GM23338 (cell line): ENCODE measurements around the gene RIN3. TPM values are rescaled to one million over a fixed set of nuclear protein-coding genes. Genes with fewer than 3 reads are reported as not detected.

ENCODE experiments used
- ATAC-seq: fragments of 200-7000 bp; cut with Tn5 transposase; 3 replicates; pipeline ENCODE4 v1.9.1; 2020
- DNase-seq: peaks from one replicate; pipeline ENCODE4 v3.0.0-alpha.2; 2015; ENCODE audit warnings: low spot score
- H2AFZ ChIP-seq: fragments of 200-600 bp; sonication (generic); 2 replicates; pipeline ENCODE4 v1.8.0; 2016; ENCODE audit warnings: antibody characterized with exemption, mild to moderate bottlenecking, moderate library complexity
- H3F3A ChIP-seq: fragments of 200-600 bp; sonication (generic); replicated peaks from 2 replicates; pipeline ENCODE4 v1.8.0; 2017; ENCODE audit warnings: antibody characterized with exemption, mixed run types, low read depth
- H3K27ac ChIP-seq: fragments of 200-600 bp; sonication (generic); 2 replicates; pipeline ENCODE4 v1.6.1; 2016; ENCODE audit warnings: low read depth
- H3K27me3 ChIP-seq: fragments of 200-600 bp; sonication (generic); 2 replicates; pipeline ENCODE4 v1.8.0; 2016; ENCODE audit warnings: mild to moderate bottlenecking, mixed run types, moderate library complexity; ENCODE audit not compliant: insufficient read depth
- H3K36me3 ChIP-seq: fragments of 200-600 bp; sonication (generic); 2 replicates; pipeline ENCODE4 v1.8.0; 2016; ENCODE audit warnings: mild to moderate bottlenecking; ENCODE audit not compliant: insufficient read depth
- H3K4me1 ChIP-seq: fragments of 200-600 bp; sonication (generic); 2 replicates; pipeline ENCODE4 v1.8.0; 2016; ENCODE audit warnings: mild to moderate bottlenecking, moderate library complexity; ENCODE audit not compliant: insufficient read depth
- H3K4me2 ChIP-seq: fragments of 200-600 bp; sonication (generic); 2 replicates; pipeline ENCODE4 v1.7.1; 2017; ENCODE audit warnings: mixed run types
- H3K4me3 ChIP-seq: fragments of 200-600 bp; sonication (generic); 2 replicates; pipeline ENCODE4 v1.6.1; 2016; ENCODE audit warnings: mixed run types
- H3K79me2 ChIP-seq: fragments of 200-600 bp; sonication (generic); replicated peaks from 2 replicates; pipeline ENCODE4 v1.8.0; 2017; ENCODE audit warnings: mild to moderate bottlenecking; ENCODE audit not compliant: insufficient read depth
- H3K9me2 ChIP-seq: fragments of 200-600 bp; sonication (generic); 2 replicates; pipeline ENCODE4 v1.8.0; 2017; ENCODE audit not compliant: insufficient read depth
- H4K20me1 ChIP-seq: fragments of 200-600 bp; sonication (generic); replicated peaks from 2 replicates; pipeline ENCODE4 v1.8.0; 2017; ENCODE audit warnings: mild to moderate bottlenecking; ENCODE audit not compliant: insufficient read depth
- H3K27ac Mint-ChIP-seq: 2 replicates; pipeline ENCODE4 v1.8.0; 2020; ENCODE audit warnings: inconsistent platforms, mild to moderate bottlenecking, moderate library complexity, mixed read lengths
- H3K27me3 Mint-ChIP-seq: 3 replicates; pipeline ENCODE4 v1.8.0; 2022; ENCODE audit warnings: low read depth, mild to moderate bottlenecking, moderate library complexity, mixed read lengths, inconsistent platforms; ENCODE audit not compliant: insufficient read depth, poor library complexity
- H3K36me3 Mint-ChIP-seq: 3 replicates; pipeline ENCODE4 v1.8.0; 2021; ENCODE audit warnings: low read depth, mild to moderate bottlenecking, inconsistent platforms, moderate library complexity, mixed read lengths
- H3K4me1 Mint-ChIP-seq: 3 replicates; pipeline ENCODE4 v1.8.0; 2020; ENCODE audit warnings: mild to moderate bottlenecking, inconsistent platforms, mixed read lengths
- H3K4me3 Mint-ChIP-seq: 3 replicates; pipeline ENCODE4 v1.8.0; 2021; ENCODE audit warnings: moderate library complexity, mild to moderate bottlenecking, inconsistent platforms, mixed read lengths
- H3K9me3 Mint-ChIP-seq: 3 replicates; pipeline ENCODE4 v1.8.0; 2020; ENCODE audit warnings: moderate library complexity, mild to moderate bottlenecking, inconsistent platforms, mixed read lengths
- CREB1 ChIP-seq: fragments of 250-450 bp; sonication (Bioruptor Pico); IDR thresholded peaks from 2 replicates; pipeline ENCODE4 v1.5.0; 2020; ENCODE audit warnings: low read depth, mild to moderate bottlenecking, moderate library complexity
- JUNB ChIP-seq: IDR thresholded peaks from one replicate; pipeline ENCODE4 v1.6.1; 2016; ENCODE audit warnings: antibody characterized with exemption; ENCODE audit not compliant: unreplicated experiment
- NANOG ChIP-seq: IDR thresholded peaks from 2 replicates; pipeline ENCODE4 v1.6.1; 2016; ENCODE audit warnings: antibody characterized with exemption, borderline replicate concordance
- ZNF114 ChIP-seq: fragments of 250-450 bp; sonication (Bioruptor Pico); IDR thresholded peaks from 2 replicates; pipeline ENCODE4 v1.5.0; 2020; ENCODE audit warnings: mild to moderate bottlenecking, moderate library complexity
- ZNF331 ChIP-seq: fragments of 250-450 bp; sonication (Bioruptor Pico); IDR thresholded peaks from 2 replicates; pipeline ENCODE4 v1.5.0; 2020; ENCODE audit warnings: low read depth, mild to moderate bottlenecking, moderate library complexity
- polyA plus RNA-seq: library from polyadenylated mRNA; unstranded; fragments of >200 nt; fragmentation: Nextera tagmentation; extraction: Ambion mirVana; gene quantifications from 2 replicates; pipeline ENCODE4 v1.2.1, GENCODE V29; 2016
- total RNA-seq: library from RNA; depleted of rRNA; stranded (reverse); fragments of >200 nt; shearing (Covaris generic); gene quantifications from 2 replicates; pipeline ENCODE4 v1.2.3, GENCODE V29; 2014
- TF ChIP-seq, protein P1 (sequence below), 2 experiments: fragments of 200-600 bp in 1 of 2; sonication (generic) in 1 of 2; conservative IDR thresholded peaks; 2 replicates each; pipeline versions ENCODE4 v1.5.1 to v1.6.1; 2016 to 2017; ENCODE audit warnings: antibody characterized with exemption in 2 of 2, low read depth in 2 of 2, mild to moderate bottlenecking in 2 of 2, moderate library complexity in 1 of 2

RIN3 gene
- total and polyA plus RNA-seq, 2 experiments from 2014 or later: 0.97 to 1.5 TPM

DNA sequence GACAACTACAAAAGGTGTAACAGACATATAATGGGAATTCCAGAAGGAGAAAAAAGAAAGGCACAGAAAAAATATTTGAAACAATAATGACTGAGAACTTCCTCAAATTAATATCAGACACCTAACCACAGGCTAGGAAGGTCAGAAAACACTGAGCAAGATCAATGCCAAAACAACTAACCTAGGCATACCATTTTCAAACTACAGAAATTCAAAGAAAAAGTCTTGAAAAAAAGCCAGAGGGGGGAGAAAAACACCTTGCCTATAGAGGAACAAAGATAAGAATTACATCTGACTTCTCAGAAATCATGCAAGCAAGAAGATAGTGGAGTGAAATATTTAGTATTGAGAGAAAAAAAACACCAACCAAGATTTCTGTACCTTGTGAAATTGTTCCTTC is 77.8 kb downstream of the RIN3 start (continued):
- TF ChIP-seq ZNF331 (CRISPR knock-in tag) (no peak), CREB1 (CRISPR knock-in tag) (no peak)

DNA sequence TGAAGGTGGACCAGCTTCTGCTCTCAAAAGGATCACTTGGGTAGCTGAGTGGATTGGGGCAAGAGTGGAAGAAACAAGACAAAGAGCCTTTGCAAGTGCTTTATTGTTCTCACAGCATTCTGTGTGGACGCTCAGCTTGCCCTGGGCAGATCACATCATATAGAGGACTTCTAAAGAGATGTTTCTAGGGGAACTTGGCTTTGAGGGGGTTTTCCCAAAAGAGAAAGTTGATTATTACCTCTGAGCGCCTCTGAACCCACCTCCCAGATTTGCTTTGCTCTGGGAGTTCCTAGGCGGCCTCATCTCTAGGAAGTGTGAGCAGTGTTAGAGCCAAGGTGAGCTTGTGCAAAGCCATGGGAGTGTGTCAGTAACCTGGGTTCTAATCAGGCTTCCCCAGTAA is 81.7 kb downstream of the RIN3 start:
- no peak overlapping the region for H3K4me2 ChIP-seq
- H3F3A ChIP-seq: no peaks in the 10 kb centered on the region
- ATAC-seq (no peak), DNase-seq (no peak)
- H3K27me3 ChIP-seq: no peaks in the 10 kb centered on the region
- H3K79me2 ChIP-seq: no peaks in the 10 kb centered on the region
- no peak overlapping the region for H3K4me3 ChIP-seq
- H3K4me3 Mint-ChIP-seq: no peak overlapping the region
- TF ChIP-seq JUNB (no peak), NANOG (no peak), CREB1 (CRISPR knock-in tag) (no peak)
- H3K27me3 Mint-ChIP-seq: no peaks in the 10 kb centered on the region
- no peaks in the 10 kb centered on the region; the same call in 2 of the 3 replicates for H3K4me1 Mint-ChIP-seq
- H3K36me3 Mint-ChIP-seq: no peaks in the 10 kb centered on the region
- H3K36me3 ChIP-seq: no peaks in the 10 kb centered on the region
- H3K9me3 Mint-ChIP-seq: no peaks in the 10 kb centered on the region
- no peak overlapping the region for H2AFZ ChIP-seq
- no peak overlapping the region for H3K27ac Mint-ChIP-seq
- H3K4me1 ChIP-seq: no peaks in the 10 kb centered on the region
- no peak overlapping the region for H3K27ac ChIP-seq
- no peaks in the 10 kb centered on the region for H3K9me2 ChIP-seq
- no peaks in the 10 kb centered on the region for H4K20me1 ChIP-seq

DNA sequence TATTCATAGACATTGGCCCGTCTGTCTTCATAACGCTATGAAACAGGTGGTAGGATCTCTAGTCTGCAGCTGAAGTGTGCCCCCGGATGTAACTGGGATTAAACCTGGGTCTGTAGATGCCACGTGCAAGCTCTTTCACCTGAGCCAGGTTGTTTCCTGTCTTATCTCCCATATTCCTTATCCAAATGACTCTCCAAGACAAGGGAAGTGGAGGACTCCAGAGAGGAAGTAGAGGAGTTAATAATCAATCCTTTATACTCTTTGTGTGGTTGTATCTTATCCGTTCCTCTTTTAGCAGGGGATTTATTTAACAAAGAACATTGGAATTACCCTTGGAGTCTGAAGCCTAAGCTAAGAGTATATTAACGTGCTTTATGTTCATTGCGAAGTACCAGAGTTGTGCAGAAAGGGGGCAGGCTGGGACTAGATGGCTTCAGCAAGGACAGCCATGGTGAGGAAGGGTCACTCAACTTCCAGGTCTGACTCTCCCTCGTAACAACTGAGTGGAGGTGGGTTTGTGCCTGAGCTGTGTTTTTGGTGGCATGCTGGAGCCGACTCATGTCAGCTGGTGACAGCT is 82.8 kb downstream of the RIN3 start:
- Histone ChIP-seq H4K20me1 (no peaks in the 10 kb centered on the region), H2AFZ (no peak overlapping the region), H3K27ac (no peak overlapping the region), H3K4me1 (no peaks in the 10 kb centered on the region), H3K4me3 (no peak overlapping the region), H3K27me3 (no peaks in the 10 kb centered on the region), H3K36me3 (no peaks in the 10 kb centered on the region), H3K9me2 (no peaks in the 10 kb centered on the region), H3F3A (no peaks in the 10 kb centered on the region), H3K4me2 (no peak overlapping the region), H3K79me2 (no peaks in the 10 kb centered on the region)
- ATAC-seq (peak; percentile 79), DNase-seq (peak; percentile 52)
- TF ChIP-seq, protein P1, sequence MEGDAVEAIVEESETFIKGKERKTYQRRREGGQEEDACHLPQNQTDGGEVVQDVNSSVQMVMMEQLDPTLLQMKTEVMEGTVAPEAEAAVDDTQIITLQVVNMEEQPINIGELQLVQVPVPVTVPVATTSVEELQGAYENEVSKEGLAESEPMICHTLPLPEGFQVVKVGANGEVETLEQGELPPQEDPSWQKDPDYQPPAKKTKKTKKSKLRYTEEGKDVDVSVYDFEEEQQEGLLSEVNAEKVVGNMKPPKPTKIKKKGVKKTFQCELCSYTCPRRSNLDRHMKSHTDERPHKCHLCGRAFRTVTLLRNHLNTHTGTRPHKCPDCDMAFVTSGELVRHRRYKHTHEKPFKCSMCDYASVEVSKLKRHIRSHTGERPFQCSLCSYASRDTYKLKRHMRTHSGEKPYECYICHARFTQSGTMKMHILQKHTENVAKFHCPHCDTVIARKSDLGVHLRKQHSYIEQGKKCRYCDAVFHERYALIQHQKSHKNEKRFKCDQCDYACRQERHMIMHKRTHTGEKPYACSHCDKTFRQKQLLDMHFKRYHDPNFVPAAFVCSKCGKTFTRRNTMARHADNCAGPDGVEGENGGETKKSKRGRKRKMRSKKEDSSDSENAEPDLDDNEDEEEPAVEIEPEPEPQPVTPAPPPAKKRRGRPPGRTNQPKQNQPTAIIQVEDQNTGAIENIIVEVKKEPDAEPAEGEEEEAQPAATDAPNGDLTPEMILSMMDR (conservative IDR thresholded peaks at IDR 0.05; ENCODE audit: low read depth in 2 of 2): peak; percentile 49 to 73
- TF ChIP-seq ZNF114 (CRISPR knock-in tag): no peak
- Mint-ChIP-seq H3K4me3 (no peak overlapping the region), H3K27ac (no peak overlapping the region), H3K36me3 (no peaks in the 10 kb centered on the region), H3K9me3 (no peaks in the 10 kb centered on the region), H3K4me1 (no peaks in the 10 kb centered on the region; the same call in 2 of the 3 replicates), H3K27me3 (no peaks in the 10 kb centered on the region)
